K562 (cell line): ENCODE data around the gene RPS6KA4. TPM values are rescaled to one million over a fixed set of nuclear protein-coding genes. Genes with fewer than 3 reads are reported as not detected.

Experiments used
- DPF2 ChIP-seq: fragments of 450-650 bp; IDR thresholded peaks from 2 replicates; pipeline ENCODE4 v1.6.1; 2016
- ETS2 ChIP-seq: IDR thresholded peaks from 2 replicates; pipeline ENCODE4 v1.6.1; 2016; ENCODE audit warnings: borderline replicate concordance, missing genetic modification characterization, mild to moderate bottlenecking, moderate library complexity, missing compliant biosample characterization; ENCODE audit not compliant: poor library complexity, severe bottlenecking
- HBP1 ChIP-seq: fragments of 450-650 bp; formaldehyde crosslinking; IDR thresholded peaks from 2 replicates; pipeline ENCODE4 v1.4.0; 2022; ENCODE audit warnings: missing genetic modification characterization
- ILK ChIP-seq: fragments of 450-650 bp; IDR thresholded peaks from 2 replicates; pipeline ENCODE4 v1.6.1; 2016; ENCODE audit warnings: missing genetic modification characterization, low read depth, mild to moderate bottlenecking, missing compliant biosample characterization, moderate library complexity, borderline replicate concordance
- KDM5B ChIP-seq: fragments of 200-600 bp; sonication (generic); IDR thresholded peaks from 2 replicates; pipeline ENCODE4 v1.6.1; 2012; ENCODE audit warnings: low read depth, mild to moderate bottlenecking, moderate library complexity, low read length, control low read depth, inconsistent platforms; ENCODE audit not compliant: insufficient replicate concordance
- MED1 ChIP-seq: sonication (generic); formaldehyde crosslinking; IDR thresholded peaks from 2 replicates; pipeline ENCODE4 v1.8.1; 2023; ENCODE audit warnings: missing genetic modification reagents, borderline replicate concordance
- MNT ChIP-seq, 2 experiments: fragments of 450-650 bp; conservative IDR thresholded peaks; 2 replicates each; pipeline ENCODE4 v1.6.1; 2017; ENCODE audit warnings: mild to moderate bottlenecking in 2 of 2, moderate library complexity in 2 of 2
- NCOR1 ChIP-seq: fragments of 450-650 bp; IDR thresholded peaks from 2 replicates; pipeline ENCODE4 v1.6.1; 2016; ENCODE audit warnings: mild to moderate bottlenecking, moderate library complexity
- NFYB ChIP-seq: IDR thresholded peaks from 2 replicates; pipeline ENCODE4 v1.6.1; 2011; ENCODE audit warnings: mild to moderate bottlenecking, moderate library complexity; ENCODE audit not compliant: insufficient read length; ENCODE audit errors: extremely low read depth
- NR2C1 ChIP-seq, 2 experiments: fragments of 450-650 bp; IDR thresholded peaks; 2 replicates each; pipeline ENCODE4 v1.6.1; 2017; ENCODE audit warnings: mild to moderate bottlenecking in 2 of 2, antibody characterized with exemption in 1 of 2, inconsistent platforms in 1 of 2, missing compliant biosample characterization in 1 of 2, missing genetic modification characterization in 1 of 2
- POU5F1 ChIP-seq: fragments of 150-350 bp; IDR thresholded peaks from 2 replicates; pipeline ENCODE4 v1.6.1; 2014; ENCODE audit warnings: borderline replicate concordance, low read length, low read depth, mild to moderate bottlenecking; ENCODE audit not compliant: partially characterized antibody
- PTBP1 ChIP-seq: fragments of 200-400 bp; formaldehyde crosslinking; IDR thresholded peaks from 2 replicates; pipeline ENCODE4 v1.6.1; 2017; ENCODE audit warnings: low read depth, low read length
- RBM14 ChIP-seq: fragments of 200-400 bp; formaldehyde crosslinking; IDR thresholded peaks from 2 replicates; pipeline ENCODE4 v1.6.1; 2018; ENCODE audit warnings: low read depth, mild to moderate bottlenecking, low read length, moderate library complexity, borderline replicate concordance; ENCODE audit not compliant: insufficient read depth
- SRSF3 ChIP-seq: fragments of 200-400 bp; formaldehyde crosslinking; IDR thresholded peaks from 2 replicates; pipeline ENCODE4 v1.6.1; 2016; ENCODE audit warnings: mild to moderate bottlenecking, low read length, moderate library complexity; ENCODE audit not compliant: insufficient read depth
- USF2 ChIP-seq: sonication (generic); formaldehyde crosslinking; IDR thresholded peaks from 2 replicates; pipeline ENCODE4 v1.5.0; 2020; ENCODE audit warnings: missing genetic modification reagents
- ZC3H8 ChIP-seq: fragments of 450-650 bp; IDR thresholded peaks from 2 replicates; pipeline ENCODE4 v1.6.1; 2017
- ZNF445 ChIP-seq: fragments of 250-450 bp; sonication (Bioruptor Pico); IDR thresholded peaks from 2 replicates; pipeline ENCODE4 v1.4.0; 2020; ENCODE audit warnings: low read depth, mild to moderate bottlenecking, moderate library complexity
- ZNF551 ChIP-seq: fragments of 250-450 bp; sonication (Bioruptor Pico); IDR thresholded peaks from 2 replicates; pipeline ENCODE4 v1.5.0; 2021; ENCODE audit warnings: mild to moderate bottlenecking, moderate library complexity
- polyA plus RNA-seq, 8 experiments: library from polyadenylated mRNA; depleted of rRNA in 4 of 8; stranded (reverse) in 5 of 8; unstranded in 3 of 8; fragments of >200 nt; fragmentation: Nextera tagmentation in 2 of 8; fragmentation: Illumina TruSeq in 1 of 8; extraction: Ambion mirVana in 2 of 8; extraction: Trizol in 1 of 8; gene quantifications; 2 replicates each; pipeline versions ENCODE4 v1.2.1 to v1.2.3, GENCODE V29; 2011 to 2014; ENCODE audit warnings: inconsistent platforms in 1 of 8, missing spikeins in 1 of 8
- total RNA-seq, 7 experiments: library from RNA; depleted of rRNA in 6 of 7; stranded (reverse); fragments of >200 nt in 6 of 7; fragmentation: Illumina TruSeq in 2 of 7; extraction: Trizol in 2 of 7; gene quantifications; 2 replicates each; pipeline versions ENCODE4 v1.2.1 to v1.2.3, GENCODE V29; 2011 to 2021; ENCODE audit warnings: low replicate concordance in 1 of 7
- TF ChIP-seq, protein P1 (sequence below): IDR thresholded peaks from 2 replicates; pipeline ENCODE4 v1.6.1; 2011; ENCODE audit not compliant: insufficient read length; ENCODE audit errors: extremely low read depth
- TF ChIP-seq, protein P2 (sequence below): fragments of 450-650 bp; formaldehyde crosslinking; IDR thresholded peaks from 2 replicates; pipeline ENCODE4 v1.4.0; 2020; ENCODE audit warnings: mild to moderate bottlenecking

RPS6KA4 gene
- total and polyA plus RNA-seq, 9 of the 15 experiments (the other 6 are each of a cell fraction or from before 2014, with no cell fraction given) = 0.15 to 23.8 (median 9.8) TPM

- TF ChIP-seq NR2C1 (IDR thresholded peaks at IDR 0.05) = no peak
- TF ChIP-seq NR2C1 (tag; IDR thresholded peaks at IDR 0.05) = no peak
- TF ChIP-seq PTBP1 = no peak
- no peak for TF ChIP-seq ZNF551
- no peak for TF ChIP-seq ETS2 (tag)
- no peak for TF ChIP-seq HBP1 (CRISPR knock-in tag)
- no peak for TF ChIP-seq SRSF3
- no peak for TF ChIP-seq POU5F1
- peak; percentile 78 for TF ChIP-seq KDM5B
- TF ChIP-seq, protein P1, sequence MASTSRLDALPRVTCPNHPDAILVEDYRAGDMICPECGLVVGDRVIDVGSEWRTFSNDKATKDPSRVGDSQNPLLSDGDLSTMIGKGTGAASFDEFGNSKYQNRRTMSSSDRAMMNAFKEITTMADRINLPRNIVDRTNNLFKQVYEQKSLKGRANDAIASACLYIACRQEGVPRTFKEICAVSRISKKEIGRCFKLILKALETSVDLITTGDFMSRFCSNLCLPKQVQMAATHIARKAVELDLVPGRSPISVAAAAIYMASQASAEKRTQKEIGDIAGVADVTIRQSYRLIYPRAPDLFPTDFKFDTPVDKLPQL = no peak
- no peak for TF ChIP-seq RBM14
- TF ChIP-seq NFYB = no peak
- no peak for TF ChIP-seq ZNF445 (CRISPR knock-in tag)
- no peak for TF ChIP-seq USF2 (CRISPR knock-in tag)
- peak in 1 of 2 experiments; percentile 51; a peak in 1 of 4 replicates for TF ChIP-seq MNT (conservative IDR thresholded peaks at IDR 0.05)
- TF ChIP-seq ILK (tag) = no peak
- no peak for TF ChIP-seq NCOR1
- TF ChIP-seq DPF2 = 0 out of 2 replicates have a peak, but pooled peaks have one; percentile 16
- TF ChIP-seq ZC3H8 = no peak
- TF ChIP-seq MED1 (CRISPR knock-in tag) = no peak
- TF ChIP-seq, protein P2, sequence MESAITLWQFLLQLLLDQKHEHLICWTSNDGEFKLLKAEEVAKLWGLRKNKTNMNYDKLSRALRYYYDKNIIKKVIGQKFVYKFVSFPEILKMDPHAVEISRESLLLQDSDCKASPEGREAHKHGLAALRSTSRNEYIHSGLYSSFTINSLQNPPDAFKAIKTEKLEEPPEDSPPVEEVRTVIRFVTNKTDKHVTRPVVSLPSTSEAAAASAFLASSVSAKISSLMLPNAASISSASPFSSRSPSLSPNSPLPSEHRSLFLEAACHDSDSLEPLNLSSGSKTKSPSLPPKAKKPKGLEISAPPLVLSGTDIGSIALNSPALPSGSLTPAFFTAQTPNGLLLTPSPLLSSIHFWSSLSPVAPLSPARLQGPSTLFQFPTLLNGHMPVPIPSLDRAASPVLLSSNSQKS (CRISPR knock-in tag) = no peak
Measured at GRCh38 chr11:64358907-64359711, at the start of gene RPS6KA4 (continued).
